Gastroesophageal sphincter (tissue), 4 donors: Measurements from ENCODE around the gene ACIN1. TPM values are rescaled to one million over a fixed set of nuclear protein-coding genes. Genes with fewer than 3 reads are reported as not detected.

Source experiments
- ATAC-seq: fragments of 150-250 bp; one replicate; pipeline ENCODE4 v1.9.1; 2016; ENCODE audit warnings: mild to moderate bottlenecking, moderate library complexity
- H3K27ac ChIP-seq, 4 donors: fragments of 200-600 bp; sonication (generic) in 3 of 4; 1 replicate in 3 of 4; 2 replicates in 1 of 4; pipeline ENCODE4 v1.5.1; 2016 to 2019
- H3K27me3 ChIP-seq: fragments of 200-600 bp; sonication (generic); one replicate; pipeline ENCODE4 v1.5.1; 2019
- H3K36me3 ChIP-seq, 2 donors: fragments of 200-600 bp; sonication (generic); one replicate each; pipeline ENCODE4 v1.5.1; 2019; ENCODE audit warnings: control low read depth in 1 of 2
- H3K4me1 ChIP-seq, 3 donors: fragments of 200-600 bp; sonication (generic); 1 replicate in 2 of 3; 2 replicates in 1 of 3; pipeline ENCODE4 v1.5.1; 2016 to 2019; ENCODE audit warnings: control low read depth in 2 of 3
- H3K4me3 ChIP-seq, 2 donors: fragments of 200-600 bp; sonication (generic); one replicate each; pipeline ENCODE4 v1.5.1; 2019; ENCODE audit warnings: mild to moderate bottlenecking in 1 of 2, moderate library complexity in 1 of 2
- H3K9me3 ChIP-seq, 3 donors: fragments of 200-600 bp; sonication (generic); one replicate each; pipeline ENCODE4 v1.5.1; 2017 to 2019; ENCODE audit warnings: control low read depth in 2 of 3
- CTCF ChIP-seq, 4 experiments: fragments of 200-600 bp in 2 of 4; fragments of 450-650 bp in 2 of 4; sonication (generic) in 1 of 4; IDR thresholded peaks; one replicate each; pipeline ENCODE4 v1.5.1; 2017 to 2019; ENCODE audit warnings: antibody characterized with exemption in 4 of 4, mild to moderate bottlenecking in 2 of 4, moderate library complexity in 2 of 4
- EP300 ChIP-seq: sonication (generic); formaldehyde crosslinking; IDR thresholded peaks from one replicate; pipeline ENCODE4 v1.6.1; 2017; ENCODE audit warnings: antibody characterized with exemption, mild to moderate bottlenecking
- POLR2A ChIP-seq, 2 donors: fragments of 450-650 bp; IDR thresholded peaks; one replicate each; pipeline ENCODE4 v1.6.1; 2017; ENCODE audit warnings: antibody characterized with exemption in 2 of 2, mild to moderate bottlenecking in 2 of 2, moderate library complexity in 1 of 2
- POLR2AphosphoS5 ChIP-seq: sonication (generic); formaldehyde crosslinking; IDR thresholded peaks from one replicate; pipeline ENCODE4 v1.6.1; 2017; ENCODE audit warnings: antibody characterized with exemption
- WGBS, 2 donors: methylation state at CpG; one replicate each; pipeline ENCODE4 v1.1.5; 2018; ENCODE audit warnings: low coverage in 1 of 2; 5-methylcytosine and 5-hydroxymethylcytosine counted together
- total RNA-seq, 4 donors: library from RNA; depleted of rRNA; stranded (reverse); fragments of >200 nt; gene quantifications; one replicate each; pipeline ENCODE4 v1.1.0, GENCODE V29; 2016

ACIN1 gene, protein sequence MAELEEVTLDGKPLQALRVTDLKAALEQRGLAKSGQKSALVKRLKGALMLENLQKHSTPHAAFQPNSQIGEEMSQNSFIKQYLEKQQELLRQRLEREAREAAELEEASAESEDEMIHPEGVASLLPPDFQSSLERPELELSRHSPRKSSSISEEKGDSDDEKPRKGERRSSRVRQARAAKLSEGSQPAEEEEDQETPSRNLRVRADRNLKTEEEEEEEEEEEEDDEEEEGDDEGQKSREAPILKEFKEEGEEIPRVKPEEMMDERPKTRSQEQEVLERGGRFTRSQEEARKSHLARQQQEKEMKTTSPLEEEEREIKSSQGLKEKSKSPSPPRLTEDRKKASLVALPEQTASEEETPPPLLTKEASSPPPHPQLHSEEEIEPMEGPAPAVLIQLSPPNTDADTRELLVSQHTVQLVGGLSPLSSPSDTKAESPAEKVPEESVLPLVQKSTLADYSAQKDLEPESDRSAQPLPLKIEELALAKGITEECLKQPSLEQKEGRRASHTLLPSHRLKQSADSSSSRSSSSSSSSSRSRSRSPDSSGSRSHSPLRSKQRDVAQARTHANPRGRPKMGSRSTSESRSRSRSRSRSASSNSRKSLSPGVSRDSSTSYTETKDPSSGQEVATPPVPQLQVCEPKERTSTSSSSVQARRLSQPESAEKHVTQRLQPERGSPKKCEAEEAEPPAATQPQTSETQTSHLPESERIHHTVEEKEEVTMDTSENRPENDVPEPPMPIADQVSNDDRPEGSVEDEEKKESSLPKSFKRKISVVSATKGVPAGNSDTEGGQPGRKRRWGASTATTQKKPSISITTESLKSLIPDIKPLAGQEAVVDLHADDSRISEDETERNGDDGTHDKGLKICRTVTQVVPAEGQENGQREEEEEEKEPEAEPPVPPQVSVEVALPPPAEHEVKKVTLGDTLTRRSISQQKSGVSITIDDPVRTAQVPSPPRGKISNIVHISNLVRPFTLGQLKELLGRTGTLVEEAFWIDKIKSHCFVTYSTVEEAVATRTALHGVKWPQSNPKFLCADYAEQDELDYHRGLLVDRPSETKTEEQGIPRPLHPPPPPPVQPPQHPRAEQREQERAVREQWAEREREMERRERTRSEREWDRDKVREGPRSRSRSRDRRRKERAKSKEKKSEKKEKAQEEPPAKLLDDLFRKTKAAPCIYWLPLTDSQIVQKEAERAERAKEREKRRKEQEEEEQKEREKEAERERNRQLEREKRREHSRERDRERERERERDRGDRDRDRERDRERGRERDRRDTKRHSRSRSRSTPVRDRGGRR
- total RNA-seq: 100 to 1,000 TPM in 1 of 4 donors, 10 to 100 TPM in 3; 55.7 to 121 (median 91.8) TPM

DNA sequence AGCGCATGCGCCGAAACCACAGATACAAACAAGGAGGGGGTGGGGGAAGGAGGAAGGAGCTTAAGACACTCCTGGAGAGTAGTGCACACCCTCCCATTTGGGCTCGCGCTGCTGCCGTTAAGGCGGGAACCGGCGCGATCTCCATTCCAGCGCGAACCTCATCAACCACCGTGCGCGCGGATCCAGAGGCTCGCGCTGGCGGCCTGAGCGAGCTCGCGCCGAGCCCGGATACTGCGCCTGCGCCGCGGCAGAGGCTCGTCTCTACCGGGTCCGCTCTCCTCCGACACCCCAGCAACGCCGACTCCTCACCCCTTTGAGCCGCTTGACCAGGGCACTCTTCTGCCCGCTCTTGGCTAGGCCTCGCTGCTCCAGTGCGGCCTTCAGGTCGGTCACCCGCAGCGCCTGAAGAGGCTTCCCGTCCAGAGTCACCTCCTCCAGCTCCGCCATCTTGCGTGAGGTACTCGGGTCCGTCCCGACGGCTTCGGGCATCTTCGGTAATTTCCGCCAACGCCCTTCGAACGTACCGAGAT, at the start of gene ACIN1:
Gene ACIN1, minus strand, starts transcription at position 471 of the 530 bp plus-strand sequence. Its CDS starts 24 bp downstream, at position 447.
- ATAC-seq: peak; percentile 72
- 0 to 1% methylated on average over 12 to 29 of the region's 55 CpGs for WGBS, 2 donors
- H3K27ac ChIP-seq: peak within 1 kb of the TSS; percentile 92 to 99 (median 96)

GRCh38 chr14:23143911-23144310, 49.0 kb upstream of the ACIN1 start:
- TF ChIP-seq EP300 (no peak), POLR2AphosphoS5 (no peak), POLR2A (IDR thresholded peaks at IDR 0.05) (no peak), CTCF (IDR thresholded peaks at IDR 0.05) (no peak)
- no peaks in the 10 kb centered on the region for H3K27me3 ChIP-seq
- peak overlapping the region in 3 of 4 donors; percentile 84 to 95 (median 90) for H3K27ac ChIP-seq
- peaks cover 12 to 87% (median 12%) of the 10 kb centered on the region in 3 donors for H3K4me1 ChIP-seq
- no peak for ATAC-seq
- H3K9me3 ChIP-seq: no peaks in the 10 kb centered on the region
- no peak overlapping the region for H3K4me3 ChIP-seq
- H3K36me3 ChIP-seq: peaks cover 0 to 31% of the 10 kb centered on the region in 2 donors
- 63 to 91% methylated on average over 1 of the region's 1 CpG for WGBS, 2 donors

More for the DNA sequence above, at the start of gene ACIN1:
- peaks cover 6 to 53% of the 10 kb centered on the region in 2 donors for H3K36me3 ChIP-seq
- peak; percentile 55 to 63 for TF ChIP-seq POLR2A (IDR thresholded peaks at IDR 0.05)
- no peak for TF ChIP-seq EP300
- TF ChIP-seq CTCF (IDR thresholded peaks at IDR 0.05): peak in 1 of 4 experiments; percentile 8
- TF ChIP-seq POLR2AphosphoS5: peak; percentile 54
- no peaks in the 10 kb centered on the region for H3K9me3 ChIP-seq
- peak within 1 kb of the TSS; percentile 76 to 85 for H3K4me3 ChIP-seq
- H3K4me1 ChIP-seq: peaks cover 0 to 50% (median 14%) of the 10 kb centered on the region in 3 donors
- no peaks in the 10 kb centered on the region for H3K27me3 ChIP-seq

DNA sequence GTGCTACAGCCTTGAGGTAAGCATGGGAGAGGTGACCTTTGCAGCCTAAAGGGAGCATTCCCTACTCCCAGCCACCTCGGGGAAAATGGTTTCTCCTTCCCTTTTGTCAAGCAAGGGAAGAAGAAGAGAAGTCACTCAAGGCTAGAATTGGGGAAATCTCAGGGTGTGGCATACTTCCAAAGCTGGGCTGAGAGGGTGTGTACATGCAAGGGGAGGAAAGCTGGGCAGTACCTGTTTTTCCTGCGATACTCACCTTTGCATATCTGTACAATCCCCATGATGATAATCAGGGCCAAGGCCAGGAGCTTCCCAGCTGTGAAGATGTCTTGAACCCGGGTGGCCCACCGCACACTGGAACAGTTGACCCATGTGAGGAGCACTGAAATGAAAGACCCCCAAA, 47.9 kb upstream of the ACIN1 start:
- TF ChIP-seq POLR2AphosphoS5: no peak
- TF ChIP-seq EP300: no peak
- TF ChIP-seq CTCF (IDR thresholded peaks at IDR 0.05): no peak
- no peak for TF ChIP-seq POLR2A (IDR thresholded peaks at IDR 0.05)
- Histone ChIP-seq H3K9me3 (no peaks in the 10 kb centered on the region), H3K4me3 (no peak overlapping the region), H3K36me3 (peaks cover 0 to 42% of the 10 kb centered on the region in 2 donors), H3K4me1 (peaks cover 12 to 87% (median 14%) of the 10 kb centered on the region in 3 donors), H3K27me3 (no peaks in the 10 kb centered on the region), H3K27ac (peak overlapping the region; percentile 72 to 95 (median 87))
- WGBS, 2 donors: 86% methylated on average over 3 of the region's 4 CpGs; no CpG with 5 or more reads in 1 of the 2 donors
- no peak for ATAC-seq

DNA sequence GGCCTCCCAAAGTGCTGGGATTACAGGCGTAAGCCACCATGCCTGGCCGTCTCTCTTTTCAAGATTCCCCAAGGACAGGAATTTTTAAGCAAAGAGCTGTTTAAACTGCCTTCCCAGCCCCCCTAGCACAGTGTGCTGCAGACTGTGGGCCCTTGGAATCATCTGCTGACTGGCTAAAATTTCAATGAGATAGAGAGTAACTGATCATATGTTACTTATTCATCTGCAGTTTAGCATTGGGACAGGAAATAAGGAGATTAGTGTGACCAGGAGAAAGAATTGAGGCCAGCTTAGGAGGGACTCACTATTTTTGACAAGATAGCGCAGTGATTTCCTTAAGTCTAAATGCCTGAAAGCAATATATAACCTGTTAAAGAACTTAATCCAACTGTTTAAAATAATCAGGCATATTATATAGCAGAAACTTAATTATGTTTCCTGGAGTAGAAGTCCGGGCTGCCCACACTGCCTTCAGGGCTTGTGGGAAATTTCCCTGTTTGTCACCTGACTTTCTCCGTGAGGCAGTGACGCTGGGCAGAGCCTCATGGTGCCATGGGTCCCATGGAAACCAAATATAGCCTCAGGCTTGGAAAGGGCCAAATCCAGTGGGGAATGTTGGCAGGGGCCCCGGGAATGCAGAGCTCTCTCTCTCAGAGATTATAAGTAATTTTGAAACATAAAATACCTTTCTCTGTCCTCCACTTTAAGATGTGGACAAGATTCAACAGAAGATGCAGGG, 46.9 kb upstream of the ACIN1 start:
- Histone ChIP-seq H3K27ac (peak overlapping the region; percentile 72 to 95 (median 87)), H3K36me3 (peaks cover 0 to 52% of the 10 kb centered on the region in 2 donors), H3K9me3 (no peaks in the 10 kb centered on the region), H3K4me3 (no peak overlapping the region), H3K27me3 (no peaks in the 10 kb centered on the region), H3K4me1 (peaks cover 12 to 87% (median 16%) of the 10 kb centered on the region in 3 donors)
- WGBS, 2 donors: 36 to 40% methylated on average over 2 to 5 of the region's 7 CpGs
- no peak for TF ChIP-seq CTCF (IDR thresholded peaks at IDR 0.05)
- TF ChIP-seq POLR2A (IDR thresholded peaks at IDR 0.05): no peak
- peak; percentile 87 for TF ChIP-seq POLR2AphosphoS5
- peak; percentile 22 for TF ChIP-seq EP300
- ATAC-seq: peak; percentile 79
